Thoracic aorta (tissue), 2 donors: ENCODE data around the gene PTGS1. TPM values are rescaled to one million over a fixed set of nuclear protein-coding genes. Genes with fewer than 3 reads are reported as not detected.

ENCODE experiments used
- ATAC-seq: fragments of 150-250 bp; one replicate; pipeline ENCODE4 v1.8.0; 2017; ENCODE audit warnings: low read depth; ENCODE audit not compliant: insufficient number of reproducible peaks, low FRiP score
- DNase-seq: peaks from one replicate; pipeline ENCODE4 v3.0.0-alpha.2; 2020; ENCODE audit warnings: low spot score
- H3K27ac ChIP-seq, 2 donors: fragments of 200-600 bp; sonication (generic); 1 replicate in 1 of 2; 2 replicates in 1 of 2; pipeline ENCODE4 v1.5.1; 2016; ENCODE audit warnings: mild to moderate bottlenecking in 2 of 2, moderate library complexity in 2 of 2
- H3K27me3 ChIP-seq: fragments of 200-600 bp; sonication (generic); replicated peaks from 2 replicates; pipeline ENCODE4 v1.6.0; 2016; ENCODE audit warnings: mild to moderate bottlenecking; ENCODE audit not compliant: insufficient read depth
- H3K36me3 ChIP-seq: fragments of 200-600 bp; sonication (generic); one replicate; pipeline ENCODE4 v1.5.1; 2016
- H3K4me1 ChIP-seq, 2 donors: fragments of 200-600 bp; sonication (generic); 1 replicate in 1 of 2; 2 replicates in 1 of 2; pipeline versions ENCODE4 v1.5.1 to v1.6.0; 2016; ENCODE audit warnings: low read depth in 2 of 2, mild to moderate bottlenecking in 1 of 2; ENCODE audit not compliant: control insufficient read depth in 1 of 2
- H3K4me3 ChIP-seq: fragments of 200-600 bp; sonication (generic); 2 replicates; pipeline ENCODE4 v1.5.1; 2016; ENCODE audit warnings: mild to moderate bottlenecking
- H3K9me3 ChIP-seq: fragments of 200-600 bp; sonication (generic); 2 replicates; pipeline ENCODE4 v1.5.1; 2016
- total RNA-seq, 2 donors: library from RNA; depleted of rRNA; stranded (reverse); fragments of >200 nt; gene quantifications; one replicate each; pipeline versions ENCODE4 v1.1.0 to v1.2.3, GENCODE V29; 2016
- TF ChIP-seq, protein P1 (sequence below): fragments of 200-600 bp; sonication (generic); IDR thresholded peaks from one replicate; pipeline ENCODE4 v1.5.1; 2019; ENCODE audit warnings: antibody characterized with exemption

Gene PTGS1
- total RNA-seq, 2 donors from 2014 or later = 10.8 to 13.8 TPM

DNA sequence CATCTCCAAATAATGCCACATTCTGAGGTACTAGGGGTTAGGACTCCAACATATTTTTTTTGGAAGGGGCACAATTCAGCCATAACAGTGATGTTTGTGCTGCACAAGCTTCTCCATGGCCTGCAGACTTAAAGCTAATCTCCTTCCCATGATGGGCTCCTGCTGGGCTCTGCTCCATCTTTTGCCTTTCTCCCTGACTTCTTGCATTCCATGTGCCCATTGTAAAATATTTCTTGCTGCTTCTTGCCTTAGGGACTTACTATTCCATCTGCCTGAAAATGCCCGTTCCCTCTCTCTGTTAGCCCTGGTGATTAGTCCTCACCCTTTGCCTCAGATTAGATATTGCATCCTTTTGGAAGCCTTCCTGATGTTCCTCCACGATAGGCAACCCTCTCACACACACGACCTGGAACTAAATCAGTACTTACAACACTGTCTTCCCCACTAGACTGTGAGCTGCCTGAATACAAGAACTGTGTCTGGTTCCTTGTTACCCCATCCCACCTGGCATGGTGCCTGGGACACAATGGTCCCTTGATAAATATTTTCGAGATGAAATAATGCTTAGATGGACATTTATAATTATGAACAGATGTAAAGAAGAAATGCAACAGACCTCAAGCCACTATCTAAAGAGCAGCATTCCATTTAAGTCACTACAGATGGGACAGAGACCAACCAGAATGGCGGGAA is 73.4 kb downstream of the PTGS1 start:
- H3K4me3 ChIP-seq = no peak overlapping the region
- TF ChIP-seq, protein P1, sequence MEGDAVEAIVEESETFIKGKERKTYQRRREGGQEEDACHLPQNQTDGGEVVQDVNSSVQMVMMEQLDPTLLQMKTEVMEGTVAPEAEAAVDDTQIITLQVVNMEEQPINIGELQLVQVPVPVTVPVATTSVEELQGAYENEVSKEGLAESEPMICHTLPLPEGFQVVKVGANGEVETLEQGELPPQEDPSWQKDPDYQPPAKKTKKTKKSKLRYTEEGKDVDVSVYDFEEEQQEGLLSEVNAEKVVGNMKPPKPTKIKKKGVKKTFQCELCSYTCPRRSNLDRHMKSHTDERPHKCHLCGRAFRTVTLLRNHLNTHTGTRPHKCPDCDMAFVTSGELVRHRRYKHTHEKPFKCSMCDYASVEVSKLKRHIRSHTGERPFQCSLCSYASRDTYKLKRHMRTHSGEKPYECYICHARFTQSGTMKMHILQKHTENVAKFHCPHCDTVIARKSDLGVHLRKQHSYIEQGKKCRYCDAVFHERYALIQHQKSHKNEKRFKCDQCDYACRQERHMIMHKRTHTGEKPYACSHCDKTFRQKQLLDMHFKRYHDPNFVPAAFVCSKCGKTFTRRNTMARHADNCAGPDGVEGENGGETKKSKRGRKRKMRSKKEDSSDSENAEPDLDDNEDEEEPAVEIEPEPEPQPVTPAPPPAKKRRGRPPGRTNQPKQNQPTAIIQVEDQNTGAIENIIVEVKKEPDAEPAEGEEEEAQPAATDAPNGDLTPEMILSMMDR = no peak
- no peak for DNase-seq
- no peak overlapping the region for H3K27ac ChIP-seq
- H3K9me3 ChIP-seq = no peaks in the 10 kb centered on the region
- H3K27me3 ChIP-seq = no peaks in the 10 kb centered on the region
- no peaks in the 10 kb centered on the region for H3K4me1 ChIP-seq
- H3K36me3 ChIP-seq = no peaks in the 10 kb centered on the region
- ATAC-seq = no peak

Other genes with a start within 250 kb of the PTGS1 start
- 10 to 100 TPM; 14.6 to 19.3 TPM for gene NDUFA8, start 211.2 kb upstream of the PTGS1 start, total RNA-seq
- gene MORN5, start 211.1 kb upstream of the PTGS1 start, total RNA-seq = not detected
- gene LHX6, start 142.1 kb upstream of the PTGS1 start, total RNA-seq = 1 to 10 TPM; 5.0 to 6.5 TPM
- 10 to 100 TPM in 1 of 2 donors, 1 to 10 TPM in 1; 7.3 to 10.5 TPM for gene RBM18, start 106.2 kb upstream of the PTGS1 start, total RNA-seq
- gene MRRF, start 106.1 kb upstream of the PTGS1 start, total RNA-seq = 10 to 100 TPM; 16.9 to 36.8 TPM
- gene OR1J1, start 106.9 kb downstream of the PTGS1 start, total RNA-seq = not detected
- gene OR1J2, start 139.8 kb downstream of the PTGS1 start, total RNA-seq = 1 to 10 TPM in 1 of 2 donors, not detected in 1; 3.2 TPM
- gene OR1J4, start 148.1 kb downstream of the PTGS1 start, total RNA-seq = not detected
- not detected for gene OR1N1, start 156.3 kb downstream of the PTGS1 start, total RNA-seq
- gene OR1N2, start 182.1 kb downstream of the PTGS1 start, total RNA-seq = 1 to 10 TPM in 1 of 2 donors, not detected in 1; 1.1 TPM
- not detected for gene OR1L8, start 212.4 kb downstream of the PTGS1 start, total RNA-seq
- not detected for gene OR1Q1, start 243.7 kb downstream of the PTGS1 start, total RNA-seq